ENCODE results near the gene RSPH3.

RSPH3 gene

GRCh38 chr6:158933079-158933595 lies 66.9 kb downstream of the RSPH3 start:
- DNase-seq = no peak

- no peak for DNase-seq
Measured at GRCh38 chr6:158928068-158928467, 71.9 kb downstream of the RSPH3 start.

- DNase-seq = no peak
Measured at GRCh38 chr6:158926414-158926813, 73.6 kb downstream of the RSPH3 start.

GRCh38 chr6:158924499-158925455 lies 75.2 kb downstream of the RSPH3 start:
- DNase-seq = no peak

- no peak for DNase-seq
Measured at GRCh38 chr6:158923805-158924498, 76.0 kb downstream of the RSPH3 start.
